NCI-H748 (cell line): Measurements from ENCODE around the gene MGST1.
"Not testable (repeated sequence)": the region's sequence is repeated elsewhere in the genome, so short reads cannot be mapped to it uniquely, and the experiment has no call there.

Source experiments
- DNase-seq: peaks from one replicate; lab custom pipeline; 2025; ENCODE audit not compliant: unreplicated experiment; lab: John Stamatoyannopoulos, UW

MGST1 gene

GRCh38 chr12:16350682-16351081, 3.2 kb downstream of the MGST1 start:
- DNase-seq: no peak

- DNase-seq: no peak
These were observed 5.0 kb downstream of the MGST1 start for GRCh38 chr12:16352481-16352880.

- no peak for DNase-seq
These were observed 11.4 kb downstream of the MGST1 start for GRCh38 chr12:16358878-16359277.

- peak; percentile 62 for DNase-seq
These were observed 12.4 kb downstream of the MGST1 start for GRCh38 chr12:16359512-16360491.

- peak; percentile 84 for DNase-seq
These were observed 13.8 kb downstream of the MGST1 start for GRCh38 chr12:16361142-16361783.

- DNase-seq: no peak
These were observed 15.1 kb downstream of the MGST1 start for GRCh38 chr12:16362550-16362949.

- DNase-seq: no peak
These were observed 21.7 kb downstream of the MGST1 start for GRCh38 chr12:16369156-16369555.

- no peak for DNase-seq
These were observed 22.7 kb downstream of the MGST1 start for GRCh38 chr12:16370096-16370495.

GRCh38 chr12:16382652-16383312, 35.3 kb downstream of the MGST1 start:
- peak; percentile 13 for DNase-seq

- DNase-seq: no peak
These were observed 37.3 kb downstream of the MGST1 start for GRCh38 chr12:16384732-16385131.

- DNase-seq: peak; percentile 79
These were observed 38.6 kb downstream of the MGST1 start for GRCh38 chr12:16385782-16386646.

GRCh38 chr12:16387919-16388318, 40.5 kb downstream of the MGST1 start:
- DNase-seq: no peak

GRCh38 chr12:16389594-16389993, 42.1 kb downstream of the MGST1 start:
- no peak for DNase-seq

- no peak for DNase-seq
These were observed 45.5 kb downstream of the MGST1 start for GRCh38 chr12:16392846-16393535.

GRCh38 chr12:16399101-16399500, 51.7 kb downstream of the MGST1 start:
- no peak for DNase-seq

GRCh38 chr12:16401835-16402234, 54.4 kb downstream of the MGST1 start:
- DNase-seq: not testable (repeated sequence)

GRCh38 chr12:16407346-16407745, 59.9 kb downstream of the MGST1 start:
- no peak for DNase-seq
